Measurements from ENCODE around the gene SLC24A2. TPM values are rescaled to one million over a fixed set of nuclear protein-coding genes. Genes with fewer than 3 reads are reported as not detected.

SLC24A2 gene
- total RNA-seq, 1 donor from 2014 or later: 0.02 TPM

GRCh38 chr9:19782005-19782404, 6.8 kb downstream of the SLC24A2 start:
- TF ChIP-seq, protein P1, sequence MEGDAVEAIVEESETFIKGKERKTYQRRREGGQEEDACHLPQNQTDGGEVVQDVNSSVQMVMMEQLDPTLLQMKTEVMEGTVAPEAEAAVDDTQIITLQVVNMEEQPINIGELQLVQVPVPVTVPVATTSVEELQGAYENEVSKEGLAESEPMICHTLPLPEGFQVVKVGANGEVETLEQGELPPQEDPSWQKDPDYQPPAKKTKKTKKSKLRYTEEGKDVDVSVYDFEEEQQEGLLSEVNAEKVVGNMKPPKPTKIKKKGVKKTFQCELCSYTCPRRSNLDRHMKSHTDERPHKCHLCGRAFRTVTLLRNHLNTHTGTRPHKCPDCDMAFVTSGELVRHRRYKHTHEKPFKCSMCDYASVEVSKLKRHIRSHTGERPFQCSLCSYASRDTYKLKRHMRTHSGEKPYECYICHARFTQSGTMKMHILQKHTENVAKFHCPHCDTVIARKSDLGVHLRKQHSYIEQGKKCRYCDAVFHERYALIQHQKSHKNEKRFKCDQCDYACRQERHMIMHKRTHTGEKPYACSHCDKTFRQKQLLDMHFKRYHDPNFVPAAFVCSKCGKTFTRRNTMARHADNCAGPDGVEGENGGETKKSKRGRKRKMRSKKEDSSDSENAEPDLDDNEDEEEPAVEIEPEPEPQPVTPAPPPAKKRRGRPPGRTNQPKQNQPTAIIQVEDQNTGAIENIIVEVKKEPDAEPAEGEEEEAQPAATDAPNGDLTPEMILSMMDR (IDR thresholded peaks at IDR 0.05; ENCODE audit: unreplicated experiment): no peak
- no peak overlapping the region for H3K4me3 Mint-ChIP-seq (ENCODE audit: low read depth)
- peaks cover 48% of the 10 kb centered on the region for H3K27me3 Mint-ChIP-seq
- H3K27ac Mint-ChIP-seq: no peak overlapping the region
- H3K9me3 Mint-ChIP-seq (ENCODE audit: low read depth): no peaks in the 10 kb centered on the region
- H3K36me3 Mint-ChIP-seq (ENCODE audit: insufficient read depth): no peaks in the 10 kb centered on the region
- no peak for DNase-seq (ENCODE audit: low spot score, unreplicated experiment)
- H3K4me1 Mint-ChIP-seq (ENCODE audit: low read depth): no peaks in the 10 kb centered on the region

DNA sequence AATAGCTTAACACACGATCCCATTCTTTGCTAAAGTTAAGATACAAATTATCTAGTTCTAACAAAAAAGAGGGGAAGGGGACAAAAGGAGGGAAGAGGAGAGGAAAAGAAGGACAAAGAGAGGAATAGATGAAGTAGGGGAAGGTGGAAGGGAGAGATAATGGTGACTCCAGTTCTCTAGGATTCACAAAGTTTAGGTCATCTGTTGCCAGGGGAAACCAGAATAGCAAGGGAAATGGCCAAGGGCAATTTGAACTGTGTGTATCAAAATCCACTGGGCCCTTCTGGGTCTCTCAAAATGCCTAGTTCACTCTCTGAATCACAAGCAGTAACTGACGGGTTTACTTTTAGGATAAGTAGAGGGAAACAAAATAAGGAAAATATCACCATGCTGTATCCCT, 7.6 kb downstream of the SLC24A2 start:
- TF ChIP-seq, protein P1 (IDR thresholded peaks at IDR 0.05; ENCODE audit: unreplicated experiment): no peak
- H3K27me3 Mint-ChIP-seq: peaks cover 40% of the 10 kb centered on the region
- no peak overlapping the region for H3K4me3 Mint-ChIP-seq (ENCODE audit: low read depth)
- DNase-seq (ENCODE audit: low spot score, unreplicated experiment): no peak
- no peaks in the 10 kb centered on the region for H3K9me3 Mint-ChIP-seq (ENCODE audit: low read depth)
- no peaks in the 10 kb centered on the region for H3K4me1 Mint-ChIP-seq (ENCODE audit: low read depth)
- H3K36me3 Mint-ChIP-seq (ENCODE audit: insufficient read depth): no peaks in the 10 kb centered on the region
- no peak overlapping the region for H3K27ac Mint-ChIP-seq

DNA sequence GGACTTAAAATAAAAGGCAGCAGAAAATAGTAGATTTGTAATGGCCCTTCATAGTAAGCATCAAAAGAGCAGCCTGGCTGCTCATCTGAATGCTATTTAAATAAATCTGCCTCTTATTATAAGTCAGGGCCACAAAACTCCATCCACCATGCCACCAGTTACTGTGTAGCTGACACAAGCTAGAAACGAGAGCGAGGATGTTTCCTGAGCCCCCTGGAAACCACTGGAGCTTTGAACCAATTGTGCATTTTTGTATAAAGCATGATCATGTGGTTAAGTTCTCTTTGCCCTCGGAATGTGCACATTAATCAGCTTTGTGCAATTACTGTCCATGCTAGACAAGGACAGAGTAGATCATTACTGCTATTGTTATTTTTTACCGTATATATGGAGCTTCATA, 17.4 kb downstream of the SLC24A2 start:
- Mint-ChIP-seq H3K9me3 (ENCODE audit: low read depth) (no peaks in the 10 kb centered on the region), H3K4me1 (ENCODE audit: low read depth) (no peaks in the 10 kb centered on the region), H3K36me3 (ENCODE audit: insufficient read depth) (no peaks in the 10 kb centered on the region), H3K4me3 (ENCODE audit: low read depth) (no peak overlapping the region), H3K27me3 (no peaks in the 10 kb centered on the region), H3K27ac (no peak overlapping the region)
- no peak for DNase-seq (ENCODE audit: low spot score, unreplicated experiment)
- TF ChIP-seq, protein P1 (IDR thresholded peaks at IDR 0.05; ENCODE audit: unreplicated experiment): no peak

GRCh38 chr9:19770973-19771372, 17.9 kb downstream of the SLC24A2 start:
- no peaks in the 10 kb centered on the region for H3K36me3 Mint-ChIP-seq (ENCODE audit: insufficient read depth)
- peaks cover under 1% of the 10 kb centered on the region for H3K9me3 Mint-ChIP-seq (ENCODE audit: low read depth)
- no peaks in the 10 kb centered on the region for H3K27me3 Mint-ChIP-seq
- no peak overlapping the region for H3K4me3 Mint-ChIP-seq (ENCODE audit: low read depth)
- no peaks in the 10 kb centered on the region for H3K4me1 Mint-ChIP-seq (ENCODE audit: low read depth)
- DNase-seq (ENCODE audit: low spot score, unreplicated experiment): no peak
- no peak overlapping the region for H3K27ac Mint-ChIP-seq
- TF ChIP-seq, protein P1 (IDR thresholded peaks at IDR 0.05; ENCODE audit: unreplicated experiment): no peak

GRCh38 chr9:19769213-19769612, 19.6 kb downstream of the SLC24A2 start:
- peaks cover 12% of the 10 kb centered on the region for H3K9me3 Mint-ChIP-seq (ENCODE audit: low read depth)
- TF ChIP-seq, protein P1 (IDR thresholded peaks at IDR 0.05; ENCODE audit: unreplicated experiment): no peak
- H3K4me3 Mint-ChIP-seq (ENCODE audit: low read depth): no peak overlapping the region
- no peak overlapping the region for H3K27ac Mint-ChIP-seq
- H3K36me3 Mint-ChIP-seq (ENCODE audit: insufficient read depth): no peaks in the 10 kb centered on the region
- H3K27me3 Mint-ChIP-seq: no peaks in the 10 kb centered on the region
- no peaks in the 10 kb centered on the region for H3K4me1 Mint-ChIP-seq (ENCODE audit: low read depth)
- DNase-seq (ENCODE audit: low spot score, unreplicated experiment): no peak

All from progenitor cell of endocrine pancreas (in vitro differentiated cells).